ENCODE data around the gene TOB1. TPM values are rescaled to one million over a fixed set of nuclear protein-coding genes. Genes with fewer than 3 reads are reported as not detected.

Gene TOB1
- total RNA-seq, 1 experiment from 2014 or later = 19.3 TPM

- intact Hi-C loops (cut with micrococcal nuclease; ENCODE audit: unreplicated experiment) = no loop called here
- Histone ChIP-seq H3K4me3 (ENCODE audit: low read depth, low read length, poor library complexity, severe bottlenecking) (no peak overlapping the region), H3K4me1 (ENCODE audit: insufficient read depth, low read length, poor library complexity, severe bottlenecking) (no peaks in the 10 kb centered on the region), H3K27me3 (replicated peaks; ENCODE audit: insufficient read depth, low read depth, low read length, poor library complexity) (no peaks in the 10 kb centered on the region), H3K36me3 (ENCODE audit: insufficient read depth, low read length, poor library complexity, severe bottlenecking) (no peaks in the 10 kb centered on the region), H3K27ac (ENCODE audit: low read depth, low read length, poor library complexity, severe bottlenecking) (no peak overlapping the region), H3K9me3 (ENCODE audit: low read depth, low read length, poor library complexity, severe bottlenecking) (no peaks in the 10 kb centered on the region)
- no peak for TF ChIP-seq CTCF (conservative IDR thresholded peaks at IDR 0.05; ENCODE audit: low read depth, low read length)
- ChIA-PET POLR2A (ENCODE audit: low non-redundant PET) (no interaction called here), CTCF (interaction anchor here (0.5 kb wide), 1 partner anchor 71 kb away, joined by 3 read pairs; no protein-coding TSS in a partner anchor)
- DNase-seq (ENCODE audit: low spot score) = no peak
- no TSS peak for BruUV-seq (replicated peaks)
Observed at GRCh38 chr17:50845240-50846147, 20.7 kb downstream of the TOB1 start.

- Histone ChIP-seq H3K27me3 (replicated peaks; ENCODE audit: insufficient read depth, low read depth, low read length, poor library complexity) (no peaks in the 10 kb centered on the region), H3K9me3 (ENCODE audit: low read depth, low read length, poor library complexity, severe bottlenecking) (no peaks in the 10 kb centered on the region), H3K4me3 (ENCODE audit: low read depth, low read length, poor library complexity, severe bottlenecking) (no peak overlapping the region), H3K4me1 (ENCODE audit: insufficient read depth, low read length, poor library complexity, severe bottlenecking) (no peaks in the 10 kb centered on the region), H3K27ac (ENCODE audit: low read depth, low read length, poor library complexity, severe bottlenecking) (no peak overlapping the region), H3K36me3 (ENCODE audit: insufficient read depth, low read length, poor library complexity, severe bottlenecking) (no peaks in the 10 kb centered on the region)
- POLR2A ChIA-PET (ENCODE audit: low non-redundant PET) = no interaction called here
- DNase-seq (ENCODE audit: low spot score) = no peak
- no peak for TF ChIP-seq CTCF (conservative IDR thresholded peaks at IDR 0.05; ENCODE audit: low read depth, low read length)
- no peak for TF ChIP-seq EZH2 (IDR thresholded peaks at IDR 0.05; ENCODE audit: borderline replicate concordance, low read depth, low read length, poor library complexity, severe bottlenecking)
- intact Hi-C loops (cut with micrococcal nuclease; ENCODE audit: unreplicated experiment) = no loop called here
- CTCF ChIA-PET = interaction anchor here (0.7 to 4.0 kb wide), 2 partner anchors 18 to 60 kb away, joined by 3 to 22 read pairs; no protein-coding TSS in a partner anchor
- no TSS peak for BruUV-seq (replicated peaks)
Observed at GRCh38 chr17:50844117-50844700, 21.9 kb downstream of the TOB1 start.

GRCh38 chr17:50843150-50843905 lies 22.8 kb downstream of the TOB1 start:
- CTCF ChIA-PET = interaction anchor here (0.7 to 4.0 kb wide), 2 partner anchors 19 to 59 kb away, joined by 3 to 22 read pairs; no protein-coding TSS in a partner anchor
- Histone ChIP-seq H3K4me3 (ENCODE audit: low read depth, low read length, poor library complexity, severe bottlenecking) (no peak overlapping the region), H3K27me3 (replicated peaks; ENCODE audit: insufficient read depth, low read depth, low read length, poor library complexity) (no peaks in the 10 kb centered on the region), H3K36me3 (ENCODE audit: insufficient read depth, low read length, poor library complexity, severe bottlenecking) (no peaks in the 10 kb centered on the region), H3K4me1 (ENCODE audit: insufficient read depth, low read length, poor library complexity, severe bottlenecking) (no peaks in the 10 kb centered on the region), H3K9me3 (ENCODE audit: low read depth, low read length, poor library complexity, severe bottlenecking) (no peaks in the 10 kb centered on the region), H3K27ac (ENCODE audit: low read depth, low read length, poor library complexity, severe bottlenecking) (no peak overlapping the region)
- DNase-seq (ENCODE audit: low spot score) = no peak
- no TSS peak for BruUV-seq (replicated peaks)
- no peak for TF ChIP-seq CTCF (conservative IDR thresholded peaks at IDR 0.05; ENCODE audit: low read depth, low read length)
- no peak for TF ChIP-seq EZH2 (IDR thresholded peaks at IDR 0.05; ENCODE audit: borderline replicate concordance, low read depth, low read length, poor library complexity, severe bottlenecking)
- POLR2A ChIA-PET (ENCODE audit: low non-redundant PET) = no interaction called here
- intact Hi-C loops (cut with micrococcal nuclease; ENCODE audit: unreplicated experiment) = loop anchor here (2.0 kb wide), 1 partner anchor 297 kb away; the partner anchor contains the start of gene SPATA20

All from A673 (cell line).